Liver (tissue), 9 donors: ENCODE results near the gene PTRH1. TPM values are rescaled to one million over a fixed set of nuclear protein-coding genes. Genes with fewer than 3 reads are reported as not detected.

Source experiments
- DNase-seq: peaks from one replicate; pipeline ENCODE4 v3.0.0-alpha.2; 2017; ENCODE audit warnings: low spot score
- H3K27ac ChIP-seq, 2 donors: one replicate each; pipeline ENCODE4 v1.7.0; 2013; ENCODE audit warnings: inconsistent platforms in 2 of 2, low read length in 2 of 2, control low read depth in 1 of 2, low read depth in 1 of 2, mild to moderate bottlenecking in 1 of 2
- H3K27me3 ChIP-seq, 4 donors: one replicate each; pipeline versions ENCODE4 v1.6.1 to v1.7.0; 2013; ENCODE audit warnings: low read length in 3 of 4, inconsistent platforms in 1 of 4, mild to moderate bottlenecking in 1 of 4, moderate library complexity in 1 of 4; ENCODE audit not compliant: control insufficient read depth in 4 of 4, insufficient read depth in 4 of 4
- H3K36me3 ChIP-seq, 4 donors: one replicate each; pipeline versions ENCODE4 v1.6.1 to v1.7.0; 2013; ENCODE audit warnings: low read length in 3 of 4, mild to moderate bottlenecking in 3 of 4, low read depth in 1 of 4, moderate library complexity in 1 of 4; ENCODE audit not compliant: control insufficient read depth in 4 of 4, insufficient read depth in 3 of 4
- H3K4me1 ChIP-seq, 4 donors: one replicate each; pipeline versions ENCODE4 v1.6.1 to v1.7.0; 2013; ENCODE audit warnings: low read length in 3 of 4, mild to moderate bottlenecking in 3 of 4, moderate library complexity in 1 of 4; ENCODE audit not compliant: control insufficient read depth in 4 of 4, insufficient read depth in 4 of 4
- H3K4me3 ChIP-seq, 3 donors: one replicate each; pipeline versions ENCODE4 v1.6.1 to v1.7.0; 2013; ENCODE audit warnings: low read length in 3 of 3, control low read depth in 1 of 3, low read depth in 1 of 3, mild to moderate bottlenecking in 1 of 3
- H3K9ac ChIP-seq, 2 donors: one replicate each; pipeline ENCODE4 v1.7.0; 2013; ENCODE audit warnings: low read length in 2 of 2, mild to moderate bottlenecking in 2 of 2, moderate library complexity in 2 of 2, control low read depth in 1 of 2, low read depth in 1 of 2
- H3K9me3 ChIP-seq, 4 donors: one replicate each; pipeline versions ENCODE4 v1.6.1 to v1.7.0; 2013; ENCODE audit warnings: low read length in 3 of 4; ENCODE audit not compliant: control insufficient read depth in 4 of 4
- ATF3 ChIP-seq: IDR thresholded peaks from 2 replicates; pipeline ENCODE4 v1.6.1; 2016; ENCODE audit warnings: antibody characterized with exemption
- CTCF ChIP-seq: fragments of 150-350 bp; IDR thresholded peaks from 2 replicates; pipeline ENCODE4 v1.5.1; 2017; ENCODE audit warnings: improper control_type of control experiment, low read depth, low read length; ENCODE audit not compliant: missing input control
- EGR1 ChIP-seq, 2 donors: IDR thresholded peaks; 2 replicates each; pipeline ENCODE4 v1.6.1; 2016 to 2018; ENCODE audit warnings: antibody characterized with exemption in 2 of 2, low read depth in 2 of 2
- FOXA1 ChIP-seq: IDR thresholded peaks from 2 replicates; pipeline ENCODE4 v1.6.1; 2016; ENCODE audit warnings: antibody characterized with exemption
- GABPA ChIP-seq, 2 donors: IDR thresholded peaks in 1 of 2; conservative IDR thresholded peaks in 1 of 2; 2 replicates each; pipeline ENCODE4 v1.6.1; 2016; ENCODE audit warnings: antibody characterized with exemption in 2 of 2, mild to moderate bottlenecking in 1 of 2, moderate library complexity in 1 of 2
- HNF4A ChIP-seq, 2 donors: conservative IDR thresholded peaks; 2 replicates each; pipeline ENCODE4 v1.6.1; 2016; ENCODE audit warnings: antibody characterized with exemption in 2 of 2, mild to moderate bottlenecking in 2 of 2
- HNF4G ChIP-seq: IDR thresholded peaks from 2 replicates; pipeline ENCODE4 v1.6.1; 2016; ENCODE audit warnings: antibody characterized with exemption
- JUND ChIP-seq, 2 donors: IDR thresholded peaks; 2 replicates each; pipeline ENCODE4 v1.6.1; 2016; ENCODE audit warnings: antibody characterized with exemption in 2 of 2
- NR2F2 ChIP-seq: IDR thresholded peaks from 2 replicates; pipeline ENCODE4 v1.6.1; 2016; ENCODE audit warnings: antibody characterized with exemption
- RAD21 ChIP-seq, 2 donors: IDR thresholded peaks; 2 replicates each; pipeline ENCODE4 v1.6.1; 2016; ENCODE audit warnings: antibody characterized with exemption in 2 of 2, mild to moderate bottlenecking in 2 of 2
- SP1 ChIP-seq: IDR thresholded peaks from 2 replicates; pipeline ENCODE4 v1.6.1; 2018; ENCODE audit warnings: antibody characterized with exemption, mild to moderate bottlenecking
- TAF1 ChIP-seq: conservative IDR thresholded peaks from 2 replicates; pipeline ENCODE4 v1.6.1; 2016; ENCODE audit warnings: antibody characterized with exemption, mild to moderate bottlenecking
- YY1 ChIP-seq: IDR thresholded peaks from 2 replicates; pipeline ENCODE4 v1.6.1; 2016; ENCODE audit warnings: antibody characterized with exemption, mild to moderate bottlenecking
- ZBTB33 ChIP-seq: IDR thresholded peaks from 2 replicates; pipeline ENCODE4 v1.6.1; 2016; ENCODE audit warnings: antibody characterized with exemption
- WGBS: extraction: QIAGEN DNeasy Blood & Tissue Kit; methylation state at CpG from one replicate; pipeline ENCODE4 v1.1.7; 2013; 5-methylcytosine and 5-hydroxymethylcytosine counted together
- polyA plus RNA-seq, 2 donors: library from polyadenylated mRNA; stranded (reverse) in 1 of 2; unstranded in 1 of 2; fragments of 200-250 nt in 1 of 2; fragments of >200 nt in 1 of 2; fragmentation: Nextera tagmentation in 1 of 2; extraction: Ambion mirVana in 1 of 2; gene quantifications; one replicate each; pipeline versions ENCODE4 v1.2.1 to v1.2.3, GENCODE V29; 2013 to 2015
- total RNA-seq, 2 donors: library from RNA; depleted of rRNA; stranded (reverse); fragments of >200 nt; gene quantifications; one replicate each; pipeline ENCODE4 v1.2.3, GENCODE V29; 2014
- TF ChIP-seq, protein P1 (sequence below): IDR thresholded peaks from 2 replicates; pipeline ENCODE4 v1.6.1; 2016; ENCODE audit warnings: antibody characterized with exemption
- donor health status: healthy.
- donor health status: healthy.
- donor health status: healthy.
- donor health status: healthy.
- donor health status: healthy.

Gene PTRH1
- total and polyA plus RNA-seq, 4 donors: 6.7 to 21.6 (median 9.7) TPM

- TF ChIP-seq ATF3 (no peak), JUND (IDR thresholded peaks at IDR 0.05) (no peak)
- TF ChIP-seq, protein P1, sequence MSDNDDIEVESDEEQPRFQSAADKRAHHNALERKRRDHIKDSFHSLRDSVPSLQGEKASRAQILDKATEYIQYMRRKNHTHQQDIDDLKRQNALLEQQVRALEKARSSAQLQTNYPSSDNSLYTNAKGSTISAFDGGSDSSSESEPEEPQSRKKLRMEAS: no peak
Observed at GRCh38 chr9:127744398-127745110, 29.1 kb upstream of the PTRH1 start (continued).

DNA sequence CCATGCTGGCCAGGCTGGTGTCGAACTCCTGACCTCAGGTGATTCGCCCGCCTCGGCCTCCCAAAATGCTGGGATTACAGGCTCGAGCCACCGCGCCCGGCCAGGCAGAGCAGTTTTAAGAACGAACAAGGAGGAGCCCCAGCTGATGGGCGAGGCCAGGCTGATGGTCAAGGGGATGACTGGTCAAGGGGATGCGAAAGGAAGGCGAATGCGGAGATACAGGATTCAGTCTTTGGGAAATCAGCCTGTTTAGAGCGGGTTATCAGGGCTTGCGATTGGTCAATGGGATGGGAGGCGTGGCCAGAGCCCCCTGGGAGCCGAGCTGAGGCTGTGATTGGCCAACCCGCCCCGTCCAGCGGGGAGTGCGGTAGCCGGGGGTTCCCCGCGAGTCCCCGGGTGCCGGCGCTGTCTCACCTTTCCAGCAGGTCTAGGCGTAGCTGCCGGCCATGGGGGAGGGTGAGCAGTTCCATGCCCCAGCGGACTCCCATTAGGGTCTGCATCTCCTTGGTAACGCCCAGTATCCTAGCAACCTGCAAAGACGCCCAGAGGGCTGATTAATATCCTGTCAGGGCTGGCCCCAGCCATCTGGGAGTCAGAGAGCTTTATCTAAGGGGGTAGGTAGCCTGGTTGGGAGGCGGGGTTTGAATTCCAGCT, 27.1 kb upstream of the PTRH1 start:
- H3K4me3 ChIP-seq: no peak overlapping the region
- DNase-seq: no peak
- WGBS: 35% methylated on average over 33 of the region's 33 CpGs
- no peaks in the 10 kb centered on the region for H3K9me3 ChIP-seq
- H3K27me3 ChIP-seq: no peaks in the 10 kb centered on the region
- no peaks in the 10 kb centered on the region for H3K4me1 ChIP-seq
- H3K36me3 ChIP-seq: peaks cover 0 to 4% (median 1%) of the 10 kb centered on the region in 4 donors
- TF ChIP-seq YY1 (no peak), RAD21 (IDR thresholded peaks at IDR 0.05) (no peak), TAF1 (no peak), ZBTB33 (no peak), HNF4G (no peak), ATF3 (no peak), NR2F2 (no peak), SP1 (no peak), JUND (IDR thresholded peaks at IDR 0.05) (no peak), HNF4A (conservative IDR thresholded peaks at IDR 0.05) (no peak), CTCF (no peak)
- H3K9ac ChIP-seq: no peak overlapping the region
- no peak overlapping the region for H3K27ac ChIP-seq

GRCh38 chr9:127741831-127742434, 26.5 kb upstream of the PTRH1 start:
- Histone ChIP-seq H3K9me3 (no peaks in the 10 kb centered on the region), H3K36me3 (peaks cover 0 to 2% (median under 1%) of the 10 kb centered on the region in 4 donors), H3K9ac (no peak overlapping the region), H3K27me3 (no peaks in the 10 kb centered on the region), H3K27ac (no peak overlapping the region), H3K4me3 (no peak overlapping the region), H3K4me1 (no peaks in the 10 kb centered on the region)
- WGBS: 35% methylated on average over 38 of the region's 38 CpGs
- DNase-seq: peak; percentile 47
- TF ChIP-seq FOXA1 (no peak), CTCF (no peak), NR2F2 (no peak), JUND (IDR thresholded peaks at IDR 0.05) (no peak), HNF4A (conservative IDR thresholded peaks at IDR 0.05) (no peak), GABPA (IDR thresholded peaks at IDR 0.05 in 1 of 2, conservative IDR thresholded peaks at IDR 0.05 in 1 of 2) (no peak), TAF1 (no peak), ZBTB33 (no peak), ATF3 (no peak), EGR1 (IDR thresholded peaks at IDR 0.05; ENCODE audit: low read depth in 2 of 2) (no peak)
